HG03064 (cell line): ENCODE measurements around the gene C12orf75.
A peak's percentile ranks its signal among the peaks of the same experiment; 100 is the strongest.
"Not testable (repeated sequence)": the region's sequence is repeated elsewhere in the genome, so short reads cannot be mapped to it uniquely, and the experiment has no call there.

Experiments used
- ATAC-seq: cut with Tn5 transposase; IDR thresholded peaks from one replicate; pipeline ENCODE4 v1.9.1; 2021; ENCODE audit warnings: low read depth; ENCODE audit not compliant: unreplicated experiment

Gene C12orf75

GRCh38 chr12:105309384-105309783 is 21.1 kb upstream of the C12orf75 start:
- ATAC-seq: not testable (repeated sequence)

GRCh38 chr12:105310476-105311085 is 19.9 kb upstream of the C12orf75 start:
- not testable (repeated sequence) for ATAC-seq

- ATAC-seq: not testable (repeated sequence)
Measured at GRCh38 chr12:105311936-105312335, 18.6 kb upstream of the C12orf75 start.

GRCh38 chr12:105313755-105314154 is 16.7 kb upstream of the C12orf75 start:
- not testable (repeated sequence) for ATAC-seq

GRCh38 chr12:105315130-105315529 is 15.4 kb upstream of the C12orf75 start:
- no peak for ATAC-seq

- no peak for ATAC-seq
Measured at GRCh38 chr12:105315726-105316125, 14.8 kb upstream of the C12orf75 start.

- ATAC-seq: no peak
Measured at GRCh38 chr12:105316931-105317852, 13.3 kb upstream of the C12orf75 start.

GRCh38 chr12:105317942-105318621 is 12.4 kb upstream of the C12orf75 start:
- no peak for ATAC-seq

GRCh38 chr12:105318651-105319483 is 11.6 kb upstream of the C12orf75 start:
- no peak for ATAC-seq

GRCh38 chr12:105319691-105320209 is 10.7 kb upstream of the C12orf75 start:
- no peak for ATAC-seq

- ATAC-seq: no peak
Measured at GRCh38 chr12:105321125-105321524, 9.4 kb upstream of the C12orf75 start.

GRCh38 chr12:105322070-105322469 is 8.4 kb upstream of the C12orf75 start:
- no peak for ATAC-seq

- no peak for ATAC-seq
Measured at GRCh38 chr12:105324704-105325103, 5.8 kb upstream of the C12orf75 start.

GRCh38 chr12:105325117-105325516 is 5.4 kb upstream of the C12orf75 start:
- ATAC-seq: no peak

GRCh38 chr12:105329926-105330282 is 587 bp upstream of the C12orf75 start:
- ATAC-seq: peak; percentile 4

GRCh38 chr12:105330931-105331804 is 677 bp downstream of the C12orf75 start:
- peak; percentile 13 for ATAC-seq

GRCh38 chr12:105331805-105332251 is 1.3 kb downstream of the C12orf75 start:
- no peak for ATAC-seq

- ATAC-seq: not testable (repeated sequence)
Measured at GRCh38 chr12:105332286-105332685, 1.8 kb downstream of the C12orf75 start.

GRCh38 chr12:105332925-105333324 is 2.4 kb downstream of the C12orf75 start:
- no peak for ATAC-seq
